ENCODE data around the gene ONECUT3.
"Not testable (repeated sequence)": the region's sequence is repeated elsewhere in the genome, so short reads cannot be mapped to it uniquely, and the experiment has no call there.

The ONECUT3 gene

GRCh38 chr19:1752757-1753728 is at the start of gene ONECUT3:
Gene ONECUT3, plus strand, starts transcription at chr19:1753506. Its CDS starts 157 bp downstream, at chr19:1753663.
- no peak for DNase-seq

- DNase-seq: no peak
These were observed 49.0 kb upstream of the ONECUT3 start for GRCh38 chr19:1704339-1704738.

GRCh38 chr19:1705367-1705766 is 47.9 kb upstream of the ONECUT3 start:
- DNase-seq: no peak

- not testable (repeated sequence) for DNase-seq
These were observed 46.7 kb upstream of the ONECUT3 start for GRCh38 chr19:1706646-1707045.

DNA sequence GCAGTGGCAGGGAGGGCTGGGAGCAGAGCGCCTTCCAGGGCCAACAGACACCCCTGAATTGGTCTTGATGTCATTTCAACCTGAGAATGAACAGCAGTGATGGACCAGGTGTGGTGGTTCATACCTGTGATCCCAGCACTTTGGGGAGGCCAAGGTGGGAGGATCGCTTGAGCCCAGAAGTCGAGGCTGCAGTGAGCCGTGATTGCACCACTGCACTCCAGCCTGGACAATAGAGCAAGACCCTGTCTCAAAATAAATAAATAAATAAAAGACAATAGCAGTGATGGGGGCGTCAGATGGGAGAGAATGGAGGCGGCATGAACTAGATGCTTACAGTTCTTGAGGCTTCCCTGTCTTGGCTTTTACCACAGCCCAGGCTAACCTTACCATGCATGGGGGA is 46.1 kb upstream of the ONECUT3 start:
- DNase-seq: no peak

- no peak for DNase-seq
These were observed 40.1 kb upstream of the ONECUT3 start for GRCh38 chr19:1713170-1713569.

DNA sequence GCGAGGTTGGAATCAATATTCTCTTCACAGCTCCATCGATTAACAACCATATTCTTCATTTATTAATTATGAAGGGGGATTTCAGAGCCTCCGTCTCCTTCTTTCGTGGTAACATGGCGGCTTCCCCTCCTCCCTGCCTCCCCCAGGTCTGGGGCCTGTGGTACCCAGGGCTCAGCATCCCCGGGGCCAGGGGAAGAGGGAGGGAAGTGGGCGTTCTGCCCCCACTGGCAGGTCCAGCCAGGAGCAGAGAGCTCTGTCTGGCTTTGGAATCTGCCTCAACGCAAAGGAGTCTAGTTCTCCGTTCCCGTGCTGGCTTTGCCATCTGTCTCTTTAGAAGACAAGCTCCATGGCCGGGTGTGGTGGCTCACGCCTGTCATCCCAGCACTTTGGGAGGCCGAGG is 37.8 kb upstream of the ONECUT3 start:
- DNase-seq: no peak

- DNase-seq: no peak
These were observed 35.9 kb upstream of the ONECUT3 start for GRCh38 chr19:1717200-1717969.

DNA sequence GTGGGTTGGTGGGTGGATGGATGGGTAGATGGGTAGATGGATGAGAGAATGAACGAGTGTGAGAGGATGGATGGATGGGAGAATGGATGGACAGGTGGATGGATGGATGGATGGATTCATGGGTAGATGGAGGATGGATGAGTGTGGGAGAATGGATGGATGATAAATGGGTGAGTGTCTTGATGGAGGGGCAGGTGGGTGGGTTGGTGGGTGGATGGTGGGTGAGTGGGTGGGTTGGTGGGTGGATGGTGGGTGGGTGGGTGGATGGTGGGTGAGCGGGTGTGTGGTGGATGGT is 35.4 kb upstream of the ONECUT3 start:
- no peak for DNase-seq

DNA sequence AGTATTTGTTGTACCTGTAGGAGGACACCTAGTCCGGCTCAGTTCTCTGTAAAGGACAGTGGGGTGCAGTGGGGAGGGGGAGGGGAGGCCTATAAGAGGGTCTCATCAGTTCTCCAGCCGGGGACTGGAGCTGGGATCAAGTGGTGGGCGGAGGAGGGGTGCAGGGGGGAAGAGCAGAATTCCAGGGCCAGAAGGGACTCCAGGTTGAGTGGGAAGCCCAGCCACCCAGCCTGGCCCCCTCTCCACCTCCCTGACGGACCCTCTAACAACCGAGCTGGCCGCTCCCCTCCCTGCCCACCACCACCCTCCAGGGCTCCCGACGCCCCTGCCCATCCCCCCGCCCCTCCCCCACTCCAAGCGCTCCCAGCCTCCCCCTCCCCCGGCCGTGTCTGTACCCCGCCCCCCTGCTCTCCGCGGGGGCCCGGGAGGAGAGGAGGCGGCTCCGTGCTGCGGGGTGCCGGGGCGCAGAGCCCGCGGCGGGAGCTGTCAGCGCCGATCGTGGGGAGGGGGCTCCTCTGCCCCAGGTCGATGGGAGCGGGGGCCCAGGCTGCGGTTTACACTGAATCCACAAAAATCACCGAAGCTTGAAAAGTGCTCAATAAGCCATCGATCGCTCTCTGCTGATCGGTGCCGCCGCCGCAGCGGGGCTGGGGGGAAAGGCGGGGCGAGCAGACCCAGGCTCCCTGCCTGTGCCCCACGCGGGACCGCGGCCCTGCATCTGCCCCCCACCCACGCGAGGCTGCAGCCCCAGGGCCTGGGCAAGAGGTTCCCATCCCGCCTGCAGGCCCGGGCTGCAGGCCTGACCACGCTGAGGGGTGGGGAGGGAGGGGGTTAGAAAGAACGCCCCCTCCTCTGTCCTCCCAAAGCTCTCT is 34.6 kb upstream of the ONECUT3 start:
- no peak for DNase-seq

- DNase-seq: no peak
These were observed 33.8 kb upstream of the ONECUT3 start for GRCh38 chr19:1719519-1719918.

DNA sequence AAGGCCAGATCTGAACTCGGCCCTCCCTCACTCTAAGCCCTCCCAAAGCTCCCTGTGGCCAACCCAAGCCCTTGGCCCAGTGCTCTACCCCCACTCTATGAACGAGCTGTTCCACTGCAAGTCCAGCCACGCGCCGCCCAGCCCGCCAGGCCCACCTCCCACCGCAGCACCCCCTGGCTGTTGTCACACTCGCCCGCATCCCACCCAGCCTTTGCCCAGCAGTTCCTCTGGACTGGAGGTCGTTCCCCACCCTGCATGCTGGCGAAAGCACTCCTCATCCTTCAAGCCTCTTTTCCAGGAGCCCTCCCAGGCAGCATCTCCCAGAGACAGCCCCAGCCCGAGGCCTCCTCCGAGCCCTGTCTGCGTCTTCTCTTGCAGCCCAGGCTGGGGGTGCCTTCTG is 33.1 kb upstream of the ONECUT3 start:
- DNase-seq: no peak

GRCh38 chr19:1725100-1726064 is 27.9 kb upstream of the ONECUT3 start:
- no peak for DNase-seq

- no peak for DNase-seq
These were observed 24.3 kb upstream of the ONECUT3 start for GRCh38 chr19:1728816-1729567.

GRCh38 chr19:1729568-1729925 is 23.8 kb upstream of the ONECUT3 start:
- DNase-seq: no peak

DNA sequence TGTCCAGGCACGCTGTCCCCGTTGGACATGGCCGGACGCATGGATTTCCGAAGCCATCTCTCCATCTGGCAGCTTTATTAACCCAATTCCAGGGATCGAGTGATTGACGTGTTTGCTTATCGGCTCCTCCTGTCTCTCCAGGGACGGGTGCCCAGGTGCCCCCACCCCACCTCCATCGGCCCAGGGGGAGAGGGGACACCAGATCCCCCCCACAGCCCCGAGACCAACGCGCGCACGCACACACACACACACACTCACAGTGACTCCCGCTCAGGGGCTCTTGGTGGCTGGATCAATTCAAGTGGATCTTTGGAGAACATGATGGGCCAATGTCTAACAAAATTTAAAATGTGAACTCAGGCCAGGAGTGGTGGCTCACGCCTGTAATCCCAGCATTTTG is 23.1 kb upstream of the ONECUT3 start:
- DNase-seq: no peak

DNA sequence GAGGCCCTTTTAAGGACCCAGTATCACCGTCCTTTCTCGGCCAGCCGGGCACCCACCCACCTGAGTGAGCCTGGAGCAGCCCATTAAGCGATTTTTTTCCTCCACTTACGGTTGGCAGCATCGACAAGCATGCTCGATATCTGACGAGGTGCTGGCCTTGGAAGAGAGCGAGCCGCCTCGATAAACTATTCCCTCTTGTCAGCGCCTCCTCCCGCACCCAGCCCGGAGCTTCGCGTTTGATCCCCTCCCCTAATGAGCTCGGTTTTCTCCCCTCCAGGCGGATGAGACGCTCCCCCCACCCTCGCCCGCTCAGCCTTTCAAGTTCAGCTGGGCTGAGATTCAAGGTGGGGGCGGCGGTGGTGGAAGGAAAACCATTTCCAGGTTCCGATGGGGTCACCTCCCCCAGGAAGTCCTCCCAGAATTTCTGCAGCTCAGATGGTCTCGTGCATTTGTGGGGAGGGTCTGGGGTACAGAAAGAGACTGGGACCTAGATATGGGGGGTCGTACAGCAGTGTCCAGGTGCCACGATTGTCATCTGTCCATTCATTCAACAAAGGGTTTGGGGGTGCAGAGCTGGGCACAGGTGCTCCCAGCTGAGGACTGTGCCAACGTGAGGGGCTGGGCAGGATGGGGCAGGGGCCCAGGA is 18.9 kb upstream of the ONECUT3 start:
- DNase-seq: no peak

DNA sequence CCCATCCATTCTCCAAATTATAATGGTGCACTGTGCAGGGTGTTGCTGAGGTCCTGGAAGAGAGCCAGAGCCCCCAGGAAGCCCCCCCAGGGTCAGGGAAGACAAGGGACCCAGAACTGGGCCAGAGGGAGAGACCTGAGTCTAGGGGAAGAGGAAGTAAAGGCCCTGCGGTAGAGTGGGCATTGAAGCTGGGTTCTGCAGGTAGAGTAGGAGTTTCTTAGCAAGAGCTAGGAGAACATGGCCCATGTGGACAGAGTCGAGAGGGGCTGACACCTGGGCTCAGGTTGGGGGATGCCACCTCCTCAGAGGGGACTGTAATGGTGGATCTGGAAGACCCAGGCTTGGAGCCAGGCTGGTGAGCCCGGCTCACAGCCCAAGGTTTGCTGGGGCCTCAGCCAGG is 17.0 kb upstream of the ONECUT3 start:
- no peak for DNase-seq

- DNase-seq: no peak
These were observed 16.4 kb upstream of the ONECUT3 start for GRCh38 chr19:1736927-1737326.

DNA sequence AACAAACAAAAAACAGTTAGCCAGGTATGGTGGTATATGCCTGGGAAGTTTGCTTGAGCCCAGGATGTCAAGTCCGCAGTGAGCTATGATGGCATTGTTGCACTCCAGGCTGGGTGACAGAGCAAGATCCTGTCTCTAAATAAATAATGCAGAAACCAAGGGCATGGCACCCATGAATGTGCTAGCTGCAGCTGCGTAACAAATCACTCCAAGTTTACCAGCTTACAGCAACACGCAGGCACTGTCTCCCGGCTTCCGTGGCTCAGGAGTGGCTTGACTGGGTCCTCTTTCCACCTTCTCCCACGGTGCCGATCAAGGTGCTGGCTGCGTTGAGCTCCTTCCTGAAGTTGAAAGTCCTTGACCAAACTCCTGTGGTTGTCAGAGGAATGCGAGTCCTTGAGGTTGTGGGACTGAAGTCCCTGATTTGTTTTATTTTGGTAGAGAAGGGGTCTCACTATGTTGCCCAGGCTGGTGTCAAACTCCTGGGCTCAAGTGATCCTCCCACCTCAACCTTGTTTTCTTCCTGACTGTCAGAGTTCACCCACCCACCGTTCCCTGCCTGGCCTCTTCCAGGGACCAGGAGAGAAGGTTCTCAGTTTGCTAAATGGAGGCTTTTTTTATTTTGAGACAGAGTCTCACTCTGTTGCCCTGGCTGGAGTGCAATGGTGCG is 13.2 kb upstream of the ONECUT3 start:
- no peak for DNase-seq
